HepG2 (cell line): ENCODE measurements around the gene TMEM167B. TPM values are rescaled to one million over a fixed set of nuclear protein-coding genes. Genes with fewer than 3 reads are reported as not detected.

ENCODE experiments used
- ADNP ChIP-seq: sonication (generic); formaldehyde crosslinking; IDR thresholded peaks from 2 replicates; pipeline ENCODE4 v1.4.0; 2020; ENCODE audit warnings: missing genetic modification reagents
- BHLHE40 ChIP-seq: IDR thresholded peaks from 2 replicates; pipeline ENCODE4 v1.6.1; 2011; ENCODE audit warnings: low read length, improper control_type of control experiment
- CBFB ChIP-seq: sonication (generic); formaldehyde crosslinking; IDR thresholded peaks from 2 replicates; pipeline ENCODE4 v1.4.0; 2020; ENCODE audit warnings: missing genetic modification reagents
- ELK4 ChIP-seq: sonication (generic); formaldehyde crosslinking; IDR thresholded peaks from 2 replicates; pipeline ENCODE4 v1.9.0; 2021; ENCODE audit warnings: missing genetic modification reagents, borderline replicate concordance
- GPN1 ChIP-seq: sonication (generic); formaldehyde crosslinking; IDR thresholded peaks from 2 replicates; pipeline ENCODE4 v1.5.1; 2020; ENCODE audit warnings: missing genetic modification reagents, borderline replicate concordance
- MATR3 ChIP-seq: sonication (generic); formaldehyde crosslinking; IDR thresholded peaks from 2 replicates; pipeline ENCODE4 v1.4.0; 2020; ENCODE audit warnings: missing genetic modification reagents
- NCOA5 ChIP-seq: sonication (generic); formaldehyde crosslinking; IDR thresholded peaks from 2 replicates; pipeline ENCODE4 v1.4.0; 2020; ENCODE audit warnings: missing genetic modification reagents
- NRL ChIP-seq: sonication (generic); formaldehyde crosslinking; IDR thresholded peaks from 2 replicates; pipeline ENCODE4 v1.5.0; 2020; ENCODE audit warnings: missing genetic modification reagents, mild to moderate bottlenecking, moderate library complexity, borderline replicate concordance
- PHF20 ChIP-seq: sonication (generic); formaldehyde crosslinking; IDR thresholded peaks from 2 replicates; pipeline ENCODE4 v1.5.0; 2020; ENCODE audit warnings: mild to moderate bottlenecking, missing genetic modification reagents
- SKIL ChIP-seq: sonication (generic); formaldehyde crosslinking; IDR thresholded peaks from 2 replicates; pipeline ENCODE4 v1.8.0; 2022; ENCODE audit warnings: missing genetic modification reagents, mild to moderate bottlenecking, moderate library complexity, borderline replicate concordance
- SP1 ChIP-seq, 2 experiments: fragments of 450-650 bp in 1 of 2; sonication (generic) in 1 of 2; formaldehyde crosslinking in 1 of 2; IDR thresholded peaks; 2 replicates each; pipeline versions ENCODE4 v1.4.0 to v1.6.1; 2016 to 2020; ENCODE audit warnings: missing genetic modification reagents in 1 of 2
- SRSF1 ChIP-seq: fragments of 200-400 bp; formaldehyde crosslinking; optimal IDR thresholded peaks from 2 replicates; pipeline ENCODE3; 2017; ENCODE audit warnings: mild to moderate bottlenecking, low read depth, low read length, moderate library complexity
- TBP ChIP-seq: sonication (generic); formaldehyde crosslinking; IDR thresholded peaks from 2 replicates; pipeline ENCODE4 v1.5.0; 2020; ENCODE audit warnings: missing genetic modification reagents
- TEAD2 ChIP-seq: sonication (generic); formaldehyde crosslinking; IDR thresholded peaks from 2 replicates; pipeline ENCODE4 v1.9.0; 2021; ENCODE audit warnings: missing genetic modification reagents
- YY1 ChIP-seq: IDR thresholded peaks from 2 replicates; pipeline ENCODE4 v1.6.1; 2011; ENCODE audit warnings: low read length, low read depth, moderate library complexity, mild to moderate bottlenecking; ENCODE audit not compliant: insufficient read depth, insufficient replicate concordance
- ZNF207 ChIP-seq: fragments of 450-650 bp; IDR thresholded peaks from 2 replicates; pipeline ENCODE4 v1.6.1; 2016; ENCODE audit warnings: antibody characterized with exemption, borderline replicate concordance
- ZNF280B ChIP-seq: sonication (generic); formaldehyde crosslinking; IDR thresholded peaks from 2 replicates; pipeline ENCODE4 v1.5.0; 2020; ENCODE audit warnings: missing genetic modification reagents, mild to moderate bottlenecking, borderline replicate concordance
- ZNF441 ChIP-seq: sonication (generic); formaldehyde crosslinking; IDR thresholded peaks from 2 replicates; pipeline ENCODE4 v1.7.0; 2021; ENCODE audit warnings: missing genetic modification reagents, borderline replicate concordance
- ZNF589 ChIP-seq: sonication (generic); formaldehyde crosslinking; conservative IDR thresholded peaks from 2 replicates; pipeline ENCODE4 v1.8.0; 2022; ENCODE audit warnings: mild to moderate bottlenecking, moderate library complexity, missing genetic modification reagents
- ZNF710 ChIP-seq: sonication (generic); formaldehyde crosslinking; IDR thresholded peaks from 2 replicates; pipeline ENCODE4 v1.5.0; 2020; ENCODE audit warnings: mild to moderate bottlenecking, missing genetic modification reagents, borderline replicate concordance
- ZNF773 ChIP-seq: sonication (generic); formaldehyde crosslinking; IDR thresholded peaks from 2 replicates; pipeline ENCODE4 v1.4.0; 2020; ENCODE audit warnings: missing genetic modification reagents, borderline replicate concordance
- polyA plus RNA-seq, 8 experiments: library from polyadenylated mRNA; depleted of rRNA in 3 of 8; stranded (reverse) in 7 of 8; unstranded in 1 of 8; fragments of >200 nt; fragmentation: Illumina TruSeq in 4 of 8; extraction: Trizol in 4 of 8; gene quantifications; 2 replicates each; pipeline versions ENCODE4 v1.2.1 to v1.2.3, GENCODE V29; 2011 to 2016; ENCODE audit warnings: low read depth in 4 of 8, missing spikeins in 1 of 8, mixed read lengths in 1 of 8; ENCODE audit not compliant: insufficient read depth in 1 of 8
- total RNA-seq, 5 experiments: library from RNA; depleted of rRNA; stranded (reverse); fragments of >200 nt; fragmentation: Illumina TruSeq; extraction: Trizol; gene quantifications; 2 replicates each; pipeline ENCODE4 v1.2.3, GENCODE V29; 2016; ENCODE audit warnings: low read depth in 1 of 5

TMEM167B gene
- total and polyA plus RNA-seq, 2 of the 13 experiments (the other 11 are each of a cell fraction or from before 2014, with no cell fraction given), result 9.5 to 22.4 TPM

GRCh38 chr1:109099938-109100773, 9.6 kb downstream of the TMEM167B start (continued):
- TF ChIP-seq ZNF280B, result peak; percentile 90
- TF ChIP-seq ADNP (CRISPR knock-in tag), result no peak
- TF ChIP-seq SP1 (IDR thresholded peaks at IDR 0.05), result no peak
- TF ChIP-seq SP1 (CRISPR knock-in tag; IDR thresholded peaks at IDR 0.05), result peak; percentile 77
- TF ChIP-seq ELK4 (CRISPR knock-in tag), result no peak
- peak; percentile 70 for TF ChIP-seq GPN1
- peak; percentile 72 for TF ChIP-seq YY1
- TF ChIP-seq ZNF773 (CRISPR knock-in tag), result 0 out of 2 replicates have a peak, but pooled peaks have one; percentile 68
- 0 out of 2 replicates have a peak, but pooled peaks have one; percentile 80 for TF ChIP-seq ZNF589 (CRISPR knock-in tag)
- TF ChIP-seq PHF20 (CRISPR knock-in tag), result peak; percentile 89
- peak; percentile 81 for TF ChIP-seq CBFB (CRISPR knock-in tag)
- peak; percentile 78 for TF ChIP-seq ZNF710 (CRISPR knock-in tag)
- peak; percentile 84; the same call in 1 of the 2 replicates for TF ChIP-seq TEAD2 (CRISPR knock-in tag)
- peak; percentile 99 for TF ChIP-seq NRL (CRISPR knock-in tag)
- no peak for TF ChIP-seq TBP
- peak; percentile 92 for TF ChIP-seq BHLHE40
- TF ChIP-seq NCOA5 (CRISPR knock-in tag), result no peak
- peak; percentile 99 for TF ChIP-seq SRSF1
- TF ChIP-seq SKIL (CRISPR knock-in tag), result no peak; the same call in 1 of the 2 replicates
- TF ChIP-seq MATR3, result no peak
- no peak for TF ChIP-seq ZNF207
- TF ChIP-seq ZNF441 (CRISPR knock-in tag), result peak; percentile 85
